Measurements from ENCODE around the gene MYBPC2.
"Not testable (repeated sequence)": the region's sequence is repeated elsewhere in the genome, so short reads cannot be mapped to it uniquely, and the experiment has no call there.

The MYBPC2 gene

GRCh38 chr19:50387868-50388245, 44.8 kb upstream of the MYBPC2 start:
- DNase-seq = no peak
- H3K9me3 ChIP-seq (ENCODE audit: control extremely low read depth in 1 of 5, control insufficient read depth in 4 of 5, insufficient read depth in 2 of 5, low read depth in 1 of 5, low read length in 4 of 5) = no peaks in the 10 kb centered on the region
- no peak overlapping the region for H3K4me3 ChIP-seq (ENCODE audit: control insufficient read depth in 1 of 7, extremely low read depth in 1 of 7, insufficient read depth in 4 of 7, low read depth in 2 of 7, low read length in 6 of 7)
- WGBS (ENCODE audit: insufficient coverage) = 97% methylated on average over 8 of the region's 8 CpGs
- H3K27me3 ChIP-seq (replicated peaks in 2 of 5; ENCODE audit: control insufficient read depth in 4 of 5, insufficient read depth in 5 of 5, low read length in 4 of 5) = no peaks in the 10 kb centered on the region
- no peak overlapping the region for H3K27ac ChIP-seq (ENCODE audit: insufficient read depth in 1 of 2, low read depth in 1 of 2, low read length in 2 of 2, poor library complexity in 1 of 2, severe bottlenecking in 2 of 2)
- peaks cover 2 to 28% (median 11%) of the 10 kb centered on the region in 4 experiments for H3K36me3 ChIP-seq (ENCODE audit: control insufficient read depth in 4 of 4, insufficient read depth in 4 of 4, low read length in 3 of 4)
- ChIA-PET CTCF (interaction anchor here (0.9 to 1.4 kb wide), 3 partner anchors 30 to 96 kb away, joined by 3 to 5 read pairs (median 3); no protein-coding TSS in a partner anchor), POLR2A (no interaction called here)
- peaks cover 2 to 37% (median 18%) of the 10 kb centered on the region in 4 experiments for H3K4me1 ChIP-seq (ENCODE audit: control extremely low read depth in 1 of 4, control insufficient read depth in 4 of 4, insufficient read depth in 4 of 4, low read length in 3 of 4)

GRCh38 chr19:50390295-50390694, 42.4 kb upstream of the MYBPC2 start:
- CTCF ChIA-PET = not testable (repeated sequence)
- WGBS (ENCODE audit: insufficient coverage) = 94% methylated on average over 3 of the region's 3 CpGs

GRCh38 chr19:50390952-50391351, 41.7 kb upstream of the MYBPC2 start:
- WGBS (ENCODE audit: insufficient coverage) = 96% methylated on average over 11 of the region's 23 CpGs
- peaks cover 2 to 40% (median 13%) of the 10 kb centered on the region in 4 experiments for H3K36me3 ChIP-seq (ENCODE audit: control insufficient read depth in 4 of 4, insufficient read depth in 4 of 4, low read length in 3 of 4)
- H3K9me3 ChIP-seq (ENCODE audit: control extremely low read depth in 1 of 5, control insufficient read depth in 4 of 5, insufficient read depth in 2 of 5, low read depth in 1 of 5, low read length in 4 of 5); POLR2A ChIA-PET; H3K27me3 ChIP-seq (replicated peaks in 2 of 5; ENCODE audit: control insufficient read depth in 4 of 5, insufficient read depth in 5 of 5, low read length in 4 of 5); CTCF ChIA-PET; H3K27ac ChIP-seq (ENCODE audit: insufficient read depth in 1 of 2, low read depth in 1 of 2, low read length in 2 of 2, poor library complexity in 1 of 2, severe bottlenecking in 2 of 2); DNase-seq; H3K4me3 ChIP-seq (ENCODE audit: control insufficient read depth in 1 of 7, extremely low read depth in 1 of 7, insufficient read depth in 4 of 7, low read depth in 2 of 7, low read length in 6 of 7): not testable (repeated sequence)
- peaks cover 0 to 15% (median 0%) of the 10 kb centered on the region in 4 experiments for H3K4me1 ChIP-seq (ENCODE audit: control extremely low read depth in 1 of 4, control insufficient read depth in 4 of 4, insufficient read depth in 4 of 4, low read length in 3 of 4)

More at GRCh38 chr19:50390295-50390694, 42.4 kb upstream of the MYBPC2 start:
- DNase-seq; H3K27me3 ChIP-seq (replicated peaks in 2 of 5; ENCODE audit: control insufficient read depth in 4 of 5, insufficient read depth in 5 of 5, low read length in 4 of 5); H3K27ac ChIP-seq (ENCODE audit: insufficient read depth in 1 of 2, low read depth in 1 of 2, low read length in 2 of 2, poor library complexity in 1 of 2, severe bottlenecking in 2 of 2); H3K4me3 ChIP-seq (ENCODE audit: control insufficient read depth in 1 of 7, extremely low read depth in 1 of 7, insufficient read depth in 4 of 7, low read depth in 2 of 7, low read length in 6 of 7); H3K9me3 ChIP-seq (ENCODE audit: control extremely low read depth in 1 of 5, control insufficient read depth in 4 of 5, insufficient read depth in 2 of 5, low read depth in 1 of 5, low read length in 4 of 5); POLR2A ChIA-PET: not testable (repeated sequence)
- H3K36me3 ChIP-seq (ENCODE audit: control insufficient read depth in 4 of 4, insufficient read depth in 4 of 4, low read length in 3 of 4) = peaks cover 2 to 40% (median 13%) of the 10 kb centered on the region in 4 experiments
- peaks cover 0 to 22% (median 4%) of the 10 kb centered on the region in 4 experiments for H3K4me1 ChIP-seq (ENCODE audit: control extremely low read depth in 1 of 4, control insufficient read depth in 4 of 4, insufficient read depth in 4 of 4, low read length in 3 of 4)

DNA sequence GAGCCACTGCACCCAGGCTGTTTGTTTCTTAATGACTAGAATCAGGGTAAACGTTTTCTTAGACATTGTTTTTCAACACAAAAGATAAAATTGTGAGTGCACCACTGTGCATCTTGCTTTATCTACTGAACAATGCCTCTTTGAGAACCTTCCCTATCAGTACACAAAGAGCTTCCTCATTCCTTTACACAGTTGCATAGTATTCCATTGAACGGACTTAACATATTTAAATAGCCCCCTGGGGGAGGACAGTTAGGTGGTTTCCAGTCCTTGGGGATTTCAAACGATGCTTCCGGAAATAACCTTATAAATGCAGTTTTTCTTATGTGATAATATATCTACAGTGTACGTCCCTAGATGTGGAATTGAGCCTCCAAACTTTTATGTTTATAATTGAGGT, 39.9 kb upstream of the MYBPC2 start:
- Histone ChIP-seq H3K4me3 (ENCODE audit: control insufficient read depth in 1 of 7, extremely low read depth in 1 of 7, insufficient read depth in 4 of 7, low read depth in 2 of 7, low read length in 6 of 7) (no peak overlapping the region), H3K36me3 (ENCODE audit: control insufficient read depth in 4 of 4, insufficient read depth in 4 of 4, low read length in 3 of 4) (peaks cover 2 to 28% (median 8%) of the 10 kb centered on the region in 4 experiments), H3K27ac (ENCODE audit: insufficient read depth in 1 of 2, low read depth in 1 of 2, low read length in 2 of 2, poor library complexity in 1 of 2, severe bottlenecking in 2 of 2) (no peak overlapping the region), H3K27me3 (replicated peaks in 2 of 5; ENCODE audit: control insufficient read depth in 4 of 5, insufficient read depth in 5 of 5, low read length in 4 of 5) (no peaks in the 10 kb centered on the region), H3K9me3 (ENCODE audit: control extremely low read depth in 1 of 5, control insufficient read depth in 4 of 5, insufficient read depth in 2 of 5, low read depth in 1 of 5, low read length in 4 of 5) (no peaks in the 10 kb centered on the region), H3K4me1 (ENCODE audit: control extremely low read depth in 1 of 4, control insufficient read depth in 4 of 4, insufficient read depth in 4 of 4, low read length in 3 of 4) (peaks cover 0 to under 1% (median 0%) of the 10 kb centered on the region in 4 experiments)
- no peak for DNase-seq
- ChIA-PET POLR2A (no interaction called here), CTCF (interaction anchor here (1.3 kb wide), 1 partner anchor 86 kb away, joined by 3 read pairs; no protein-coding TSS in a partner anchor)
- WGBS (ENCODE audit: insufficient coverage) = 80% methylated on average over 1 of the region's 5 CpGs

- WGBS (ENCODE audit: insufficient coverage) = 92% methylated on average over 3 of the region's 4 CpGs
These were observed 39.1 kb upstream of the MYBPC2 start for GRCh38 chr19:50393589-50393988.

DNA sequence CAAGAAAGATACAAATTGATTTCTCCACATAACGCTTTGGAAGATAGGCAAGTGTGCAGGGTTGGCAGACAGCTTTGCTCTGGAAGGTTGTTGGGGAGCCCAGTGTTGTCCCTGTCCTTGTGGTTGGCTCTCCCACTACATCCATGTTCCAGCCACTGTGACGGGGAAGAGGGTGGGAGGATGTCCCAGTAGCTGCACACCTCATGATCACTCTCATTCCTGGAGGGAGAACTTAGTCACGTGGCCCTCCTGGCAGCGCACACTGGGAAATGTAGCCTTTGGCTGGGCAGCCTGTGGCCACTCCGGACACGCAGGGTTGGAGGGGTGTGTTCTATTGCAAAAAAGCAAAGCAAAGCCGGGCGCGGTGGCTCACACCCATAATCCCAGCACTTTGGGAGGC, 38.7 kb upstream of the MYBPC2 start:
- Histone ChIP-seq H3K4me1 (ENCODE audit: control extremely low read depth in 1 of 4, control insufficient read depth in 4 of 4, insufficient read depth in 4 of 4, low read length in 3 of 4) (no peaks in the 10 kb centered on the region), H3K36me3 (ENCODE audit: control insufficient read depth in 4 of 4, insufficient read depth in 4 of 4, low read length in 3 of 4) (peaks cover 2 to 34% (median 10%) of the 10 kb centered on the region in 4 experiments), H3K27me3 (replicated peaks in 2 of 5; ENCODE audit: control insufficient read depth in 4 of 5, insufficient read depth in 5 of 5, low read length in 4 of 5) (no peaks in the 10 kb centered on the region), H3K27ac (ENCODE audit: insufficient read depth in 1 of 2, low read depth in 1 of 2, low read length in 2 of 2, poor library complexity in 1 of 2, severe bottlenecking in 2 of 2) (no peak overlapping the region), H3K9me3 (ENCODE audit: control extremely low read depth in 1 of 5, control insufficient read depth in 4 of 5, insufficient read depth in 2 of 5, low read depth in 1 of 5, low read length in 4 of 5) (no peaks in the 10 kb centered on the region), H3K4me3 (ENCODE audit: control insufficient read depth in 1 of 7, extremely low read depth in 1 of 7, insufficient read depth in 4 of 7, low read depth in 2 of 7, low read length in 6 of 7) (no peak overlapping the region)
- ChIA-PET POLR2A (no interaction called here), CTCF (no interaction called here)
- 95% methylated on average over 7 of the region's 9 CpGs for WGBS (ENCODE audit: insufficient coverage)
- DNase-seq = no peak

More at GRCh38 chr19:50393589-50393988, 39.1 kb upstream of the MYBPC2 start:
- Histone ChIP-seq H3K4me3 (ENCODE audit: control insufficient read depth in 1 of 7, extremely low read depth in 1 of 7, insufficient read depth in 4 of 7, low read depth in 2 of 7, low read length in 6 of 7) (no peak overlapping the region), H3K27ac (ENCODE audit: insufficient read depth in 1 of 2, low read depth in 1 of 2, low read length in 2 of 2, poor library complexity in 1 of 2, severe bottlenecking in 2 of 2) (no peak overlapping the region), H3K9me3 (ENCODE audit: control extremely low read depth in 1 of 5, control insufficient read depth in 4 of 5, insufficient read depth in 2 of 5, low read depth in 1 of 5, low read length in 4 of 5) (no peaks in the 10 kb centered on the region), H3K27me3 (replicated peaks in 2 of 5; ENCODE audit: control insufficient read depth in 4 of 5, insufficient read depth in 5 of 5, low read length in 4 of 5) (no peaks in the 10 kb centered on the region), H3K36me3 (ENCODE audit: control insufficient read depth in 4 of 4, insufficient read depth in 4 of 4, low read length in 3 of 4) (peaks cover 2 to 30% (median 8%) of the 10 kb centered on the region in 4 experiments), H3K4me1 (ENCODE audit: control extremely low read depth in 1 of 4, control insufficient read depth in 4 of 4, insufficient read depth in 4 of 4, low read length in 3 of 4) (no peaks in the 10 kb centered on the region)
- no peak for DNase-seq
- POLR2A ChIA-PET = no interaction called here
- CTCF ChIA-PET = interaction anchor here (1.3 kb wide), 1 partner anchor 85 kb away, joined by 3 read pairs; no protein-coding TSS in a partner anchor

DNA sequence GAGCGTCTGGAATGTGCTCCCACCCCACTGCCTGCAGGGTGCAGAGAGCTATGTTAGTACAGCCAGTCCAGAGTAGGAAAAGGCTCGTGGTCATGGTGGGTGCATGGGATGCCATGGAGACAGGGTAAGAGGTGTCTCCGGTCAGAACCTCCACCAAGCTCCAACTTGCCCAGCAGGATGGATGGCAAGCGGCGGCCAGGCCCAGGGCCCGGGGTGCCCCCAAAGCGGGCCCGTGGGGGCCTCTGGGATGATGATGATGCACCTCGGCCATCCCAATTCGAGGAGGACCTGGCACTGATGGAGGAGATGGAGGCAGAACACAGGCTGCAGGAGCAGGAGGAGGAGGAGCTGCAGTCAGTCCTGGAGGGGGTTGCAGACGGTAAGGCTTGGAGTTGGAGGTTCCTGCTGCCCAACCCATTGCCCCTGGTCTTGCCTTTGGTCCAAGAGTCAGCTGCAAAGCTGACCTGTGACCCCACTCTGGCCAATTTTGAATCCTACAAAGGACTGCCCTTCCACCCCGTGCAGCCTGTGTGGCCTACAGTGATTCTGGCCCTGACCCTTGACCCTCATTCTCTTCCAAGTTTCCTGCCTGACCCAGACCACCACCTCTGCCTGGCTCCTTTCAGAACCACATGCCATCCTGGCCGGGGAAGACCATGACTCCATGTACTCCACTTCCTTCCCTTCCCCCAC, 33.9 kb upstream of the MYBPC2 start:
- Histone ChIP-seq H3K27ac (ENCODE audit: insufficient read depth in 1 of 2, low read depth in 1 of 2, low read length in 2 of 2, poor library complexity in 1 of 2, severe bottlenecking in 2 of 2) (no peak overlapping the region), H3K4me3 (ENCODE audit: control insufficient read depth in 1 of 7, extremely low read depth in 1 of 7, insufficient read depth in 4 of 7, low read depth in 2 of 7, low read length in 6 of 7) (no peak overlapping the region), H3K4me1 (ENCODE audit: control extremely low read depth in 1 of 4, control insufficient read depth in 4 of 4, insufficient read depth in 4 of 4, low read length in 3 of 4) (no peaks in the 10 kb centered on the region), H3K9me3 (ENCODE audit: control extremely low read depth in 1 of 5, control insufficient read depth in 4 of 5, insufficient read depth in 2 of 5, low read depth in 1 of 5, low read length in 4 of 5) (no peaks in the 10 kb centered on the region), H3K36me3 (ENCODE audit: control insufficient read depth in 4 of 4, insufficient read depth in 4 of 4, low read length in 3 of 4) (peaks cover 0 to 49% (median 19%) of the 10 kb centered on the region in 4 experiments), H3K27me3 (replicated peaks in 2 of 5; ENCODE audit: control insufficient read depth in 4 of 5, insufficient read depth in 5 of 5, low read length in 4 of 5) (no peaks in the 10 kb centered on the region)
- DNase-seq = no peak
- 98% methylated on average over 11 of the region's 13 CpGs for WGBS (ENCODE audit: insufficient coverage)
- ChIA-PET CTCF (no interaction called here), POLR2A (interaction anchor here (0.6 kb wide), 1 partner anchor 1173 kb away, joined by 3 read pairs; no protein-coding TSS in a partner anchor)

Data from common myeloid progenitor, CD34-positive (primary cell).